ENCODE results near the gene FRMPD1. TPM values are rescaled to one million over a fixed set of nuclear protein-coding genes. Genes with fewer than 3 reads are reported as not detected.

The FRMPD1 gene
- total and polyA plus RNA-seq, 10 of the 15 experiments (the other 5 are each of a cell fraction or from before 2014, with no cell fraction given): 0.01 to 0.08 (median 0.05) TPM; not detected in 6

DNA sequence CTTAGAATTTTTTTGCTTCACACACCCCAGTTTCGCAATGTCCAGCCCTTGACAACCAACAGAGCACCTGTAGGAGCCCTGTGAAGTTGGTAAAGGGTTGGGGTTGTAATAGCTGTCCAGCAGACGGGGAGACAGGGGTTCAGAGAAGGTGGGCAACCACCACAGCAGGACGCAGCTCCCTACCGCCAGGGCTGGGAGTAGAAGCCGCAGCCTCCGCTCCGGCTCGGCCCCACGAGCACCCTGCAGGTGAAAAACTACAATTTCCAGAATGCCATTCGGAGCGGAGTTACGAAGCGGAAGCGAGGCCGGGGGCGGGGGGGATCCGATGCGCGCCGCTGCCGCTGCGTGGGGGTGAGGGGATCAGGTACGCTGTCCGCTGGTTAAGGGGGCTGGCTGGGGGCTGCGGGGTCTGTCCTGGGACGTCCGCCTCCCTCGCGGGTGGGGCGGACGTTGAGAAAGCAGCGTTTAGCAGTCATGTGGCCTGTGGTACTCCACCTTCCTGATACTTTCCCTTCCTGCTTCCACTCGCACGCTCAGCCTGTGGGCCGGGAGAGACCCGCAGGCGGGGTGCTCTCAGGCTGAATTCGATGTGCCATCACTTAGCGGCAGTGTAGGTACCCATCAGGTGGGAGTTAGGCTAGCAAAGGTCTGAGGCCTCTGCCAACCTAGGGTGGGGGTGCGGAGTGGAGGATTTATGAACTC lies 102.9 kb downstream of the FRMPD1 start, which contains the start of gene TRMT10B (continued):
- TF ChIP-seq TARDBP (IDR thresholded peaks at IDR 0.05; ENCODE audit: borderline replicate concordance): no peak
- TF ChIP-seq, protein P1, sequence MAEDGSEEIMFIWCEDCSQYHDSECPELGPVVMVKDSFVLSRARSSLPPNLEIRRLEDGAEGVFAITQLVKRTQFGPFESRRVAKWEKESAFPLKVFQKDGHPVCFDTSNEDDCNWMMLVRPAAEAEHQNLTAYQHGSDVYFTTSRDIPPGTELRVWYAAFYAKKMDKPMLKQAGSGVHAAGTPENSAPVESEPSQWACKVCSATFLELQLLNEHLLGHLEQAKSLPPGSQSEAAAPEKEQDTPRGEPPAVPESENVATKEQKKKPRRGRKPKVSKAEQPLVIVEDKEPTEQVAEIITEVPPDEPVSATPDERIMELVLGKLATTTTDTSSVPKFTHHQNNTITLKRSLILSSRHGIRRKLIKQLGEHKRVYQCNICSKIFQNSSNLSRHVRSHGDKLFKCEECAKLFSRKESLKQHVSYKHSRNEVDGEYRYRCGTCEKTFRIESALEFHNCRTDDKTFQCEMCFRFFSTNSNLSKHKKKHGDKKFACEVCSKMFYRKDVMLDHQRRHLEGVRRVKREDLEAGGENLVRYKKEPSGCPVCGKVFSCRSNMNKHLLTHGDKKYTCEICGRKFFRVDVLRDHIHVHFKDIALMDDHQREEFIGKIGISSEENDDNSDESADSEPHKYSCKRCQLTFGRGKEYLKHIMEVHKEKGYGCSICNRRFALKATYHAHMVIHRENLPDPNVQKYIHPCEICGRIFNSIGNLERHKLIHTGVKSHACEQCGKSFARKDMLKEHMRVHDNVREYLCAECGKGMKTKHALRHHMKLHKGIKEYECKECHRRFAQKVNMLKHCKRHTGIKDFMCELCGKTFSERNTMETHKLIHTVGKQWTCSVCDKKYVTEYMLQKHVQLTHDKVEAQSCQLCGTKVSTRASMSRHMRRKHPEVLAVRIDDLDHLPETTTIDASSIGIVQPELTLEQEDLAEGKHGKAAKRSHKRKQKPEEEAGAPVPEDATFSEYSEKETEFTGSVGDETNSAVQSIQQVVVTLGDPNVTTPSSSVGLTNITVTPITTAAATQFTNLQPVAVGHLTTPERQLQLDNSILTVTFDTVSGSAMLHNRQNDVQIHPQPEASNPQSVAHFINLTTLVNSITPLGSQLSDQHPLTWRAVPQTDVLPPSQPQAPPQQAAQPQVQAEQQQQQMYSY (CRISPR knock-in tag; IDR thresholded peaks at IDR 0.05): no peak
- no peak for TF ChIP-seq TCF7 (IDR thresholded peaks at IDR 0.05; ENCODE audit: borderline replicate concordance)
- TF ChIP-seq STAT3 (IDR thresholded peaks at IDR 0.05; ENCODE audit: low read depth, low read length): no peak
- no peak for TF ChIP-seq BCL11A (IDR thresholded peaks at IDR 0.05; ENCODE audit: low read depth, low read length)
- no peak for TF ChIP-seq JUNB (IDR thresholded peaks at IDR 0.05)
- no peak for TF ChIP-seq PBX3 (IDR thresholded peaks at IDR 0.05; ENCODE audit: insufficient replicate concordance, low read depth, low read length)
- TF ChIP-seq ETV6 (conservative IDR thresholded peaks at IDR 0.05 in 1 of 2, IDR thresholded peaks at IDR 0.05 in 1 of 2; ENCODE audit: borderline replicate concordance in 1 of 2, low read depth in 1 of 2): no peak
- no peak for TF ChIP-seq KDM1A (IDR thresholded peaks at IDR 0.05; ENCODE audit: borderline replicate concordance)
- TF ChIP-seq, protein P2, sequence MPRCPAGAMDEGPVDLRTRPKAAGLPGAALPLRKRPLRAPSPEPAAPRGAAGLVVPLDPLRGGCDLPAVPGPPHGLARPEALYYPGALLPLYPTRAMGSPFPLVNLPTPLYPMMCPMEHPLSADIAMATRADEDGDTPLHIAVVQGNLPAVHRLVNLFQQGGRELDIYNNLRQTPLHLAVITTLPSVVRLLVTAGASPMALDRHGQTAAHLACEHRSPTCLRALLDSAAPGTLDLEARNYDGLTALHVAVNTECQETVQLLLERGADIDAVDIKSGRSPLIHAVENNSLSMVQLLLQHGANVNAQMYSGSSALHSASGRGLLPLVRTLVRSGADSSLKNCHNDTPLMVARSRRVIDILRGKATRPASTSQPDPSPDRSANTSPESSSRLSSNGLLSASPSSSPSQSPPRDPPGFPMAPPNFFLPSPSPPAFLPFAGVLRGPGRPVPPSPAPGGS (IDR thresholded peaks at IDR 0.05; ENCODE audit: borderline replicate concordance, insufficient read depth, low read depth, low read length, poor library complexity, severe bottlenecking): no peak
- TF ChIP-seq NRF1 (conservative IDR thresholded peaks at IDR 0.05; ENCODE audit: low read depth, low read length): no peak
- no peak for TF ChIP-seq MXI1 (IDR thresholded peaks at IDR 0.05; ENCODE audit: low read depth, low read length)
- TF ChIP-seq MEF2A (IDR thresholded peaks at IDR 0.05; ENCODE audit: insufficient read depth, low read depth, low read length): no peak
- no peak for TF ChIP-seq SIN3A (IDR thresholded peaks at IDR 0.05; ENCODE audit: low read depth, low read length)
- TF ChIP-seq NR2F1 (conservative IDR thresholded peaks at IDR 0.05): no peak
- peak; percentile 75 for TF ChIP-seq POLR2A (IDR thresholded peaks at IDR 0.05; ENCODE audit: low read depth, low read length)
- peak; percentile 20; the same call in 1 of the 2 replicates for TF ChIP-seq RELB (IDR thresholded peaks at IDR 0.05; ENCODE audit: low read depth)
- no peak for TF ChIP-seq ASH2L (IDR thresholded peaks at IDR 0.05; ENCODE audit: borderline replicate concordance, low read depth)
- TF ChIP-seq RAD51 (IDR thresholded peaks at IDR 0.05): peak; percentile 74
- no peak for TF ChIP-seq ZNF384 (IDR thresholded peaks at IDR 0.05; ENCODE audit: borderline replicate concordance, low read depth, low read length)
- TF ChIP-seq, protein P3, sequence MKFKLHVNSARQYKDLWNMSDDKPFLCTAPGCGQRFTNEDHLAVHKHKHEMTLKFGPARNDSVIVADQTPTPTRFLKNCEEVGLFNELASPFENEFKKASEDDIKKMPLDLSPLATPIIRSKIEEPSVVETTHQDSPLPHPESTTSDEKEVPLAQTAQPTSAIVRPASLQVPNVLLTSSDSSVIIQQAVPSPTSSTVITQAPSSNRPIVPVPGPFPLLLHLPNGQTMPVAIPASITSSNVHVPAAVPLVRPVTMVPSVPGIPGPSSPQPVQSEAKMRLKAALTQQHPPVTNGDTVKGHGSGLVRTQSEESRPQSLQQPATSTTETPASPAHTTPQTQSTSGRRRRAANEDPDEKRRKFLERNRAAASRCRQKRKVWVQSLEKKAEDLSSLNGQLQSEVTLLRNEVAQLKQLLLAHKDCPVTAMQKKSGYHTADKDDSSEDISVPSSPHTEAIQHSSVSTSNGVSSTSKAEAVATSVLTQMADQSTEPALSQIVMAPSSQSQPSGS (IDR thresholded peaks at IDR 0.05; ENCODE audit: low read length): no peak
- TF ChIP-seq NFIC (IDR thresholded peaks at IDR 0.05; ENCODE audit: low read depth, low read length): no peak

All from GM12878 (cell line).